Suprapubic skin (tissue), 4 donors: ENCODE data around the gene STAM2. TPM values are rescaled to one million over a fixed set of nuclear protein-coding genes. Genes with fewer than 3 reads are reported as not detected.
A peak's percentile ranks its signal among the peaks of the same experiment; 100 is the strongest.

ENCODE experiments used
- DNase-seq, 2 donors: peaks; one replicate each; pipeline ENCODE4 v3.0.0-alpha.2; 2019; ENCODE audit warnings: low spot score in 2 of 2
- H3K27ac ChIP-seq: fragments of 200-600 bp; sonication (generic); one replicate; pipeline ENCODE4 v1.5.1; 2019
- H3K27me3 ChIP-seq: fragments of 200-600 bp; sonication (generic); one replicate; pipeline ENCODE4 v1.5.1; 2019
- H3K36me3 ChIP-seq: fragments of 200-600 bp; sonication (generic); one replicate; pipeline ENCODE4 v1.5.1; 2019
- H3K4me1 ChIP-seq: fragments of 200-600 bp; sonication (generic); one replicate; pipeline ENCODE4 v1.5.1; 2019
- H3K4me3 ChIP-seq: fragments of 200-600 bp; sonication (generic); one replicate; pipeline ENCODE4 v1.5.1; 2019; ENCODE audit warnings: mild to moderate bottlenecking
- H3K9me3 ChIP-seq: fragments of 200-600 bp; sonication (generic); one replicate; pipeline ENCODE4 v1.5.1; 2019
- EP300 ChIP-seq: sonication (generic); formaldehyde crosslinking; IDR thresholded peaks from one replicate; pipeline ENCODE4 v1.6.1; 2017; ENCODE audit warnings: antibody characterized with exemption
- POLR2A ChIP-seq, 2 donors: fragments of 450-650 bp; IDR thresholded peaks; one replicate each; pipeline ENCODE4 v1.6.1; 2017; ENCODE audit warnings: antibody characterized with exemption in 2 of 2, mild to moderate bottlenecking in 2 of 2, moderate library complexity in 2 of 2
- POLR2AphosphoS5 ChIP-seq, 3 donors: sonication (generic); formaldehyde crosslinking; IDR thresholded peaks; one replicate each; pipeline ENCODE4 v1.6.1; 2017; ENCODE audit warnings: antibody characterized with exemption in 3 of 3
- WGBS: methylation state at CpG from one replicate; pipeline ENCODE4 v1.1.5; 2018; 5-methylcytosine and 5-hydroxymethylcytosine counted together
- total RNA-seq, 4 donors: library from RNA; depleted of rRNA; stranded (reverse); fragments of >200 nt; gene quantifications; one replicate each; pipeline ENCODE4 v1.1.0, GENCODE V29; 2016
- TF ChIP-seq, protein P1 (sequence below), 2 donors: fragments of 200-600 bp in 1 of 2; fragments of 450-650 bp in 1 of 2; sonication (generic) in 1 of 2; IDR thresholded peaks; one replicate each; pipeline ENCODE4 v1.5.1; 2016 to 2019; ENCODE audit warnings: antibody characterized with exemption in 2 of 2, mild to moderate bottlenecking in 1 of 2, moderate library complexity in 1 of 2

Gene STAM2
- total RNA-seq: 10 to 100 TPM; 27.4 to 42.2 (median 35.5) TPM

- no peaks in the 10 kb centered on the region for H3K9me3 ChIP-seq
- no peak for TF ChIP-seq EP300
- TF ChIP-seq, protein P1, sequence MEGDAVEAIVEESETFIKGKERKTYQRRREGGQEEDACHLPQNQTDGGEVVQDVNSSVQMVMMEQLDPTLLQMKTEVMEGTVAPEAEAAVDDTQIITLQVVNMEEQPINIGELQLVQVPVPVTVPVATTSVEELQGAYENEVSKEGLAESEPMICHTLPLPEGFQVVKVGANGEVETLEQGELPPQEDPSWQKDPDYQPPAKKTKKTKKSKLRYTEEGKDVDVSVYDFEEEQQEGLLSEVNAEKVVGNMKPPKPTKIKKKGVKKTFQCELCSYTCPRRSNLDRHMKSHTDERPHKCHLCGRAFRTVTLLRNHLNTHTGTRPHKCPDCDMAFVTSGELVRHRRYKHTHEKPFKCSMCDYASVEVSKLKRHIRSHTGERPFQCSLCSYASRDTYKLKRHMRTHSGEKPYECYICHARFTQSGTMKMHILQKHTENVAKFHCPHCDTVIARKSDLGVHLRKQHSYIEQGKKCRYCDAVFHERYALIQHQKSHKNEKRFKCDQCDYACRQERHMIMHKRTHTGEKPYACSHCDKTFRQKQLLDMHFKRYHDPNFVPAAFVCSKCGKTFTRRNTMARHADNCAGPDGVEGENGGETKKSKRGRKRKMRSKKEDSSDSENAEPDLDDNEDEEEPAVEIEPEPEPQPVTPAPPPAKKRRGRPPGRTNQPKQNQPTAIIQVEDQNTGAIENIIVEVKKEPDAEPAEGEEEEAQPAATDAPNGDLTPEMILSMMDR (IDR thresholded peaks at IDR 0.05): peak; percentile 90 to 97
- peak in 2 of 3 donors; percentile 68 to 74 for TF ChIP-seq POLR2AphosphoS5 (IDR thresholded peaks at IDR 0.05)
- peak in 1 of 2 donors; percentile 74 for TF ChIP-seq POLR2A (IDR thresholded peaks at IDR 0.05)
- H3K4me3 ChIP-seq: peak within 1 kb of the TSS; percentile 82
- WGBS: under 1% methylated on average over 41 of the region's 72 CpGs
- H3K27me3 ChIP-seq: no peaks in the 10 kb centered on the region
- peaks cover 45% of the 10 kb centered on the region for H3K4me1 ChIP-seq
- H3K27ac ChIP-seq: peak within 1 kb of the TSS; percentile 98
- no peaks in the 10 kb centered on the region for H3K36me3 ChIP-seq
- peak; percentile 94 to 95 for DNase-seq
These were observed at the start of gene STAM2 for GRCh38 chr2:152175368-152176112. Gene STAM2, minus strand, starts transcription at chr2:152175763. Its CDS starts 121 bp downstream, at chr2:152175642.

- Histone ChIP-seq H3K27ac (no peak overlapping the region), H3K36me3 (no peaks in the 10 kb centered on the region), H3K9me3 (no peaks in the 10 kb centered on the region), H3K4me3 (no peak overlapping the region), H3K27me3 (no peaks in the 10 kb centered on the region), H3K4me1 (peaks cover 14% of the 10 kb centered on the region)
- no peak for DNase-seq
- 41% methylated on average over 2 of the region's 2 CpGs for WGBS
- TF ChIP-seq, protein P1 (IDR thresholded peaks at IDR 0.05): no peak
- no peak for TF ChIP-seq EP300
- no peak for TF ChIP-seq POLR2A (IDR thresholded peaks at IDR 0.05)
- no peak for TF ChIP-seq POLR2AphosphoS5 (IDR thresholded peaks at IDR 0.05)
These were observed 48.4 kb upstream of the STAM2 start for GRCh38 chr2:152223977-152224376.

DNA sequence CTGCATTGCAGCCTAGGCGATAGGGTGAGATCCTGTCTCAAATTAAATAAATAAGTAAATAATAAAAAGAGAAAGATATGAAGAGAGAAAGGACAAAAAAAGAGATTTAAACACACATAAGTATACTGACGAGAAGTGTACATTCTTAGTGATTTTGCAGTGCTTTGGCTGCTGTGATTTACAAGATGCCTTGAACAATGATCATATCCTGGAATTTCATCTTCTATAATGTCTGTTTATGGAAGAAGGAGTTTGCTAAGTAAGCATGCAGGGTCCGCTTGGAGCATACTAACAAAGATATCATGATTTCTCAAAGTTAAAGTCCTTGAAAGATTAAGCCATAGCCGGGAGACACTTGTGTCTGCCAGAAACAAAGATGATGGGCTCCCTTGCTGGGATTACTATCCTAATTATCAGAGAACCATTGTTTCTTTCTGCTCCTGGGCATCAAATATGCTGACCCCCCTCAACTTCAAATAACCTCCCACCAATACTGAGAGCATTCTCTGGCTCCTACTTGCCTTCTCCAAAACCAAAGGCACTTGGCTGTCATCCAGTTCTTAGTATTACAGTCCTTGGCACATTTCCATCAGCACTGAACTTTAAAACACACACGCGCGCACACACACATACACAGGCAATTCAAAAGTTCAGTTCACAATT lies 47.5 kb upstream of the STAM2 start:
- H3K27ac ChIP-seq: no peak overlapping the region
- TF ChIP-seq POLR2A (IDR thresholded peaks at IDR 0.05): no peak
- TF ChIP-seq, protein P1 (IDR thresholded peaks at IDR 0.05): no peak
- TF ChIP-seq EP300: no peak
- no peak for TF ChIP-seq POLR2AphosphoS5 (IDR thresholded peaks at IDR 0.05)
- 33% methylated on average over 7 of the region's 7 CpGs for WGBS
- H3K9me3 ChIP-seq: no peaks in the 10 kb centered on the region
- no peak overlapping the region for H3K4me3 ChIP-seq
- H3K36me3 ChIP-seq: no peaks in the 10 kb centered on the region
- no peak for DNase-seq
- peaks cover 14% of the 10 kb centered on the region for H3K4me1 ChIP-seq
- no peaks in the 10 kb centered on the region for H3K27me3 ChIP-seq

DNA sequence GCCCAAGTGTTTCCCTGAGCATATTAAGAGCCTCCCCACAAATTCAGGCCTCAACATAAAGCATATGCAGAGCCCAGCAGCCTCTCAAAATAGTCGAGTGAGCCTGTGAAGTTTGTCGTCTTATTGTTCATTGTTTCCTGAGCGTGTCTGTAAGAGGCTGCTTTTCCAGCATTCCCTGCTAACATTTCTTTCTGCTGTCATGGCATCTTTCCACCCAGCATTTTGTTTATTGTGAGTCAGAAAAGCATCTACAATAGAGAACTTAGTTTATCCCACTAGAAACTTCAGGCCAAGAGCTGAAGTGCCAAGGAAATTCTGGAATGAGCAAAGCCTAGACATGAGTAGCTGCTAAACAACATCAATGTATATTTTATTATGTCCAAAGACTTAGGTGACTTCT lies 46.3 kb upstream of the STAM2 start:
- Histone ChIP-seq H3K4me3 (no peak overlapping the region), H3K27ac (peak overlapping the region; percentile 13), H3K4me1 (peaks cover 14% of the 10 kb centered on the region), H3K27me3 (no peaks in the 10 kb centered on the region), H3K36me3 (no peaks in the 10 kb centered on the region), H3K9me3 (no peaks in the 10 kb centered on the region)
- WGBS: 57% methylated on average over 3 of the region's 3 CpGs
- TF ChIP-seq POLR2A (IDR thresholded peaks at IDR 0.05): no peak
- TF ChIP-seq, protein P1 (IDR thresholded peaks at IDR 0.05): no peak
- no peak for TF ChIP-seq POLR2AphosphoS5 (IDR thresholded peaks at IDR 0.05)
- no peak for TF ChIP-seq EP300
- DNase-seq: no peak

DNA sequence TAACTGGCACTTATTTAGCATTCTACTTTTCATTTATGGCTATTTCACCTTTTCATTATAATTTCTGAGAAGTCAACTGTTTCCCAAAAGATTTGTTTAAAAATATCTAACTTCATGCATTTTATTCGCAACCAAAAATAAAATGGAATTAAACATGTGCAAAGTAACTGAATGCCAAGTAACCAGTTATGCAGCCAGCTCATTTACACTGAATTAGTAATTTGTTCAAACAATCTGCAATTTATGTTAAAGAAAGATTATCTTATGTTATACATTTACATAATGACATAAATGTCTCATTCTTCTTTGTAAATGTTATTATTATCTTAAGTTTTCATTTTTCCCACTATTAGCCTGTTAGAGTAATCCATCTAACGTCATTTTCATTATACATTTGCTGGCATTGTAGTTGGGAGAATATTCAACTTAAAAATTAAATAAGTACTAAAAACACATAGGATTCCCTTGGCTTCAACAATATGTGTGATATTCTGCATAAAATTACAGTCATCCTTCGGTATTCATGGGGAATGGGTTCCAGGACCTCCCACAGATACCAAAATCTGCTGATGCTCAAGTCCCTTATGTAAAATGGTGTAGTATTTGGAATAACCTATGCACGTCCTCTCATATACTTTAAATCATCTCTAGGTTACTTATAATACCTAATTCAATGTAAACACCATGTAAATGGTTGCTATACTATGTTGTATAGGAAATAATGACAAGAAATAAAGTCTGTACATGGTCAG lies 43.7 kb upstream of the STAM2 start:
- Histone ChIP-seq H3K4me1 (peaks cover 14% of the 10 kb centered on the region), H3K27me3 (no peaks in the 10 kb centered on the region), H3K9me3 (no peaks in the 10 kb centered on the region), H3K4me3 (no peak overlapping the region), H3K36me3 (no peaks in the 10 kb centered on the region), H3K27ac (no peak overlapping the region)
- WGBS: 85% methylated on average over 4 of the region's 4 CpGs
- DNase-seq: no peak
- TF ChIP-seq POLR2AphosphoS5 (IDR thresholded peaks at IDR 0.05): no peak
- no peak for TF ChIP-seq POLR2A (IDR thresholded peaks at IDR 0.05)
- TF ChIP-seq, protein P1 (IDR thresholded peaks at IDR 0.05): no peak
- no peak for TF ChIP-seq EP300
